Endothelial cell of umbilical vein (primary cell): ENCODE results near the gene KRTAP10-5.

Experiments used
- CTCF ChIP-seq, 2 donors: IDR thresholded peaks; 1 replicate in 1 of 2; 2 replicates in 1 of 2; pipeline ENCODE4 v1.5.1; 2011; ENCODE audit warnings: low read length in 2 of 2, mild to moderate bottlenecking in 2 of 2, moderate library complexity in 2 of 2, control low read depth in 1 of 2, inconsistent platforms in 1 of 2, low read depth in 1 of 2; ENCODE audit not compliant: insufficient read depth in 1 of 2; ENCODE audit errors: extremely low read depth in 1 of 2
- MAX ChIP-seq: IDR thresholded peaks from 2 replicates; pipeline ENCODE4 v1.6.1; 2011; ENCODE audit not compliant: insufficient read depth, insufficient read length
- MYC ChIP-seq: IDR thresholded peaks from one replicate; pipeline ENCODE4 v1.6.1; 2011; ENCODE audit warnings: mild to moderate bottlenecking, low read depth, low read length
- POLR2A ChIP-seq: IDR thresholded peaks from 2 replicates; pipeline ENCODE4 v1.6.1; 2012; ENCODE audit warnings: low read depth, mild to moderate bottlenecking, control low read depth, low read length
- POLR2AphosphoS5 ChIP-seq: IDR thresholded peaks from 2 replicates; pipeline ENCODE4 v1.6.1; 2012; ENCODE audit warnings: low read depth, mild to moderate bottlenecking, control low read depth, low read length, moderate library complexity; ENCODE audit not compliant: insufficient read depth

GRCh38 chr21:44612669-44613229 lies 32.3 kb upstream of the KRTAP10-5 start:
- TF ChIP-seq MAX (no peak), POLR2A (no peak), CTCF (IDR thresholded peaks at IDR 0.05; ENCODE audit: extremely low read depth in 1 of 2, insufficient read depth in 1 of 2, low read depth in 1 of 2, low read length in 2 of 2) (no peak), POLR2AphosphoS5 (no peak), MYC (no peak)
